ENCODE measurements around the gene OR2AJ1. TPM values are rescaled to one million over a fixed set of nuclear protein-coding genes. Genes with fewer than 3 reads are reported as not detected.

The OR2AJ1 gene, protein sequence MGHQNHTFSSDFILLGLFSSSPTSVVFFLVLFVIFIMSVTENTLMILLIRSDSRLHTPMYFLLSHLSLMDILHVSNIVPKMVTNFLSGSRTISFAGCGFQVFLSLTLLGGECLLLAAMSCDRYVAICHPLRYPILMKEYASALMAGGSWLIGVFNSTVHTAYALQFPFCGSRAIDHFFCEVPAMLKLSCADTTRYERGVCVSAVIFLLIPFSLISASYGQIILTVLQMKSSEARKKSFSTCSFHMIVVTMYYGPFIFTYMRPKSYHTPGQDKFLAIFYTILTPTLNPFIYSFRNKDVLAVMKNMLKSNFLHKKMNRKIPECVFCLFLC
- polyA plus RNA-seq (2012; ENCODE audit: insufficient read depth, insufficient read length, low read depth), result not detected

DNA sequence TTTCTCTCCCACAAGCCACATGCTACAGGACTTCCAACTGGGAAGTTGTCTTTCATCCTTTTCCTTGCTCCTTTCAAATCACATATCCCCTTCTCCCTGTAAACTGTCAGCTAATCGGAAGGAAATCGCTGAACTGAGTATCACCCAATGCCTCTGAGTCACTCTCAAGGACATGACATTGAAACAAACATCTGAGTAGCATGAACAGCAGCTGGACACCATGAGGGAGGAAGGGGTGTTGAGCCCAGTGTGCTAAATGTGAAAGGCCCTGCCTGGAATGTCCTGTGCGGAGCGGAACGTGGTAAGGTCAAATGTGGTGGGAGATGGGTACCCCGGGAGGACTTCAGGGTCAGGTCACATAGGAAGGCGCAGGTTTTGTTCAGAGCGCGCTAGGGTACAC is at the start of gene OR2AJ1:
OR2AJ1 (plus strand) TSS at position 22 of the 400 bp plus-strand sequence. CDS start 8,880 bp downstream, outside the sequence.
- TF ChIP-seq, protein P1, sequence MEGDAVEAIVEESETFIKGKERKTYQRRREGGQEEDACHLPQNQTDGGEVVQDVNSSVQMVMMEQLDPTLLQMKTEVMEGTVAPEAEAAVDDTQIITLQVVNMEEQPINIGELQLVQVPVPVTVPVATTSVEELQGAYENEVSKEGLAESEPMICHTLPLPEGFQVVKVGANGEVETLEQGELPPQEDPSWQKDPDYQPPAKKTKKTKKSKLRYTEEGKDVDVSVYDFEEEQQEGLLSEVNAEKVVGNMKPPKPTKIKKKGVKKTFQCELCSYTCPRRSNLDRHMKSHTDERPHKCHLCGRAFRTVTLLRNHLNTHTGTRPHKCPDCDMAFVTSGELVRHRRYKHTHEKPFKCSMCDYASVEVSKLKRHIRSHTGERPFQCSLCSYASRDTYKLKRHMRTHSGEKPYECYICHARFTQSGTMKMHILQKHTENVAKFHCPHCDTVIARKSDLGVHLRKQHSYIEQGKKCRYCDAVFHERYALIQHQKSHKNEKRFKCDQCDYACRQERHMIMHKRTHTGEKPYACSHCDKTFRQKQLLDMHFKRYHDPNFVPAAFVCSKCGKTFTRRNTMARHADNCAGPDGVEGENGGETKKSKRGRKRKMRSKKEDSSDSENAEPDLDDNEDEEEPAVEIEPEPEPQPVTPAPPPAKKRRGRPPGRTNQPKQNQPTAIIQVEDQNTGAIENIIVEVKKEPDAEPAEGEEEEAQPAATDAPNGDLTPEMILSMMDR (IDR thresholded peaks at IDR 0.05; ENCODE audit: low read depth, low read length), result no peak
- H3K4me1 ChIP-seq, result no peaks in the 10 kb centered on the region
- no peaks in the 10 kb centered on the region for H3K27me3 ChIP-seq
- no peaks in the 10 kb centered on the region for H3K36me3 ChIP-seq
- no peak within 1 kb of the TSS for H3K4me3 ChIP-seq (ENCODE audit: low read depth, low read length)
- H3K9me3 ChIP-seq, result no peaks in the 10 kb centered on the region
- no peak for DNase-seq

DNA sequence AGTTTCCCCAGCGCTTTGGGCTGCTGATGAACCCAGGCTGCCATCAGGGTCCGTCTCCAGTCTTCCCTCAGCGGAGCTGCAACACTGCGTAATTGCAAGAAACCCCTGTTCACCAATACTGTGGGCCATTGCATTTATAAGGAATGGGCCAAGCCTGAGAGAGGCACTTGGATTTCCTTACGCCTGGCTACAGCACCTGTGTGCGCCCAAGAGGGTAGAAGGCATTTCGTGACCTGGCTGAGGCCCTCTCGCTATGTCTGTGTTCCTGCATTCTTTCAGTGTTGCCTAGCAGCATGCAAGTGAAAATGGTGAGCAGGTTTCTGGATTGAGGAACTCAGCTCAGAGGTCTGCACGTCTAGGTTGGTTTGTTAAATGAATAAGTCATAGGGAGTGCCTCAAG is 41.3 kb upstream of the OR2AJ1 start:
- Histone ChIP-seq H3K4me3 (ENCODE audit: low read depth, low read length) (no peak overlapping the region), H3K27me3 (no peaks in the 10 kb centered on the region), H3K36me3 (no peaks in the 10 kb centered on the region), H3K4me1 (no peaks in the 10 kb centered on the region), H3K9me3 (no peaks in the 10 kb centered on the region; the same call in 1 of the 2 replicates)
- DNase-seq, result no peak
- TF ChIP-seq, protein P1 (IDR thresholded peaks at IDR 0.05; ENCODE audit: low read depth, low read length), result no peak

GRCh38 chr1:247884797-247885413 is 39.8 kb upstream of the OR2AJ1 start:
- Histone ChIP-seq H3K27me3 (no peaks in the 10 kb centered on the region), H3K4me1 (no peaks in the 10 kb centered on the region), H3K4me3 (ENCODE audit: low read depth, low read length) (no peak overlapping the region), H3K9me3 (no peaks in the 10 kb centered on the region; the same call in 1 of the 2 replicates), H3K36me3 (no peaks in the 10 kb centered on the region)
- no peak for DNase-seq
- TF ChIP-seq, protein P1 (IDR thresholded peaks at IDR 0.05; ENCODE audit: low read depth, low read length), result no peak

DNA sequence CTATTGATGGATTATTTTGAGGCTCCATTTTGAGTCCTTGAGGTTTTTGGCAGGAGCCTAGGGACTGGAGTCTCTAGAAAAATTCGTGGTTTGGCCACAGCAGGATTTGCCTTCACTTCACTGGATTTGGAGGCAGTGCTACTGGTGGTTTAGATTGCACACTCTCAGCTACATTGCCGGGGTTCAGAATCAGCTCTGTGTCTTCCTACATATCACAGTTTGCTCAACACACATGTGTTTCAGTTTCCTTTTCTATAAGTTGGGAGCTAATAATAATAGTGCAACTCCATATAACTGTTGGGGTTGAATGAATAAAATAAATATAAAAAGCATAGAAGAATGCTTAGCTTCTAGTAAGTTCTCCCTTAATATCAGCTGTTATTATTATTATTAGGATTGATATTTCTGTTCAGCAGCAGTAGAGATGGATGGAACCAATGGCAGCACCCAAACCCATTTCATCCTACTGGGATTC is 29.5 kb upstream of the OR2AJ1 start, which contains the start of gene OR2W3:
OR2W3 (plus strand) TSS at position 425 of the 475 bp plus-strand sequence; CDS start at position 425, 0 bp downstream.
- no peaks in the 10 kb centered on the region for H3K4me1 ChIP-seq
- no peaks in the 10 kb centered on the region for H3K36me3 ChIP-seq
- DNase-seq, result no peak
- H3K4me3 ChIP-seq (ENCODE audit: low read depth, low read length), result no peak within 1 kb of the TSS
- H3K9me3 ChIP-seq, result no peaks in the 10 kb centered on the region
- no peaks in the 10 kb centered on the region for H3K27me3 ChIP-seq
- TF ChIP-seq, protein P1 (IDR thresholded peaks at IDR 0.05; ENCODE audit: low read depth, low read length), result no peak

GRCh38 chr1:247895976-247896375 is 28.7 kb upstream of the OR2AJ1 start:
- Histone ChIP-seq H3K9me3 (no peaks in the 10 kb centered on the region), H3K4me3 (ENCODE audit: low read depth, low read length) (no peak overlapping the region), H3K4me1 (no peaks in the 10 kb centered on the region), H3K27me3 (no peaks in the 10 kb centered on the region), H3K36me3 (no peaks in the 10 kb centered on the region)
- TF ChIP-seq, protein P1 (IDR thresholded peaks at IDR 0.05; ENCODE audit: low read depth, low read length), result no peak
- no peak for DNase-seq

All from BE2C (cell line).